IMR-90 (cell line): ENCODE measurements around the gene LRP1B. TPM values are rescaled to one million over a fixed set of nuclear protein-coding genes. Genes with fewer than 3 reads are reported as not detected.

Experiments used
- ATAC-seq: fragments of 200-7000 bp; cut with Tn5 transposase; 2 replicates; pipeline ENCODE4 v1.9.1; 2020; ENCODE audit warnings: low read depth, mild to moderate bottlenecking, moderate library complexity
- BruUV-seq: library from RNA; stranded (reverse); fragments of 400-500 nt; replicated peaks from 2 replicates; lab custom pipeline; 2021; lab: Mats Ljungman, UMichigan
- CTCF ChIA-PET: fragments of 300-600 bp; formaldehyde crosslinking; extraction: SDS; loops from one replicate; lab custom pipeline; 2021; ENCODE audit warnings: antibody characterized with exemption; lab: Yijun Ruan, JAX
- POLR2A ChIA-PET: fragments of 300-600 bp; sonication (Branson Sonifier 250); formaldehyde crosslinking; loops from one replicate; lab custom pipeline; 2022; ENCODE audit warnings: antibody characterized with exemption; ENCODE audit not compliant: unreplicated experiment; lab: Charles Lee
- DNase-seq: peaks from one replicate; pipeline ENCODE4 v3.0.0; 2013
- H2AFZ ChIP-seq: replicated peaks from 2 replicates; pipeline ENCODE3; 2013; ENCODE audit warnings: low read length, mild to moderate bottlenecking; ENCODE audit not compliant: poor library complexity
- H2AK5ac ChIP-seq: 2 replicates; pipeline ENCODE4 v1.6.1; 2013; ENCODE audit warnings: low read depth, low read length, inconsistent platforms
- H2AK9ac ChIP-seq: replicated peaks from 2 replicates; pipeline ENCODE3; 2013; ENCODE audit warnings: mild to moderate bottlenecking, low read depth, low read length, moderate library complexity; ENCODE audit not compliant: poor library complexity
- H2BK120ac ChIP-seq: 2 replicates; pipeline ENCODE4 v1.6.1; 2013; ENCODE audit warnings: low read depth, low read length, inconsistent platforms
- H2BK15ac ChIP-seq: 3 replicates; pipeline ENCODE4 v1.6.1; 2013; ENCODE audit warnings: low read depth, low read length, inconsistent platforms
- H2BK20ac ChIP-seq: 2 replicates; pipeline ENCODE4 v1.6.1; 2013; ENCODE audit warnings: low read depth, mild to moderate bottlenecking, inconsistent platforms, low read length, moderate library complexity
- H2BK5ac ChIP-seq: 2 replicates; pipeline ENCODE4 v1.6.1; 2013; ENCODE audit warnings: mild to moderate bottlenecking, low read depth, low read length, inconsistent platforms; ENCODE audit not compliant: poor library complexity, severe bottlenecking
- H3K14ac ChIP-seq: replicated peaks from 2 replicates; pipeline ENCODE4 v1.6.1; 2013; ENCODE audit warnings: low read depth, low read length, inconsistent platforms
- H3K18ac ChIP-seq: 2 replicates; pipeline ENCODE4 v1.6.1; 2013; ENCODE audit warnings: low read depth, low read length, control low read depth
- H3K23ac ChIP-seq: 2 replicates; pipeline ENCODE4 v1.6.1; 2013; ENCODE audit warnings: low read depth, low read length, inconsistent platforms
- H3K27ac ChIP-seq: 2 replicates; pipeline ENCODE4 v1.5.1; 2013; ENCODE audit warnings: mild to moderate bottlenecking, control low read depth, low read length; ENCODE audit not compliant: insufficient read depth
- H3K27me3 ChIP-seq: 2 replicates; pipeline ENCODE4 v1.6.1; 2013; ENCODE audit warnings: low read length; ENCODE audit not compliant: control insufficient read depth, insufficient read depth
- H3K36me3 ChIP-seq: 2 replicates; pipeline ENCODE4 v1.6.1; 2013; ENCODE audit warnings: low read length, mixed read lengths; ENCODE audit not compliant: control insufficient read depth, insufficient read depth
- H3K4ac ChIP-seq: 2 replicates; pipeline ENCODE4 v1.6.1; 2013; ENCODE audit warnings: low read depth, low read length, inconsistent platforms
- H3K4me1 ChIP-seq: 2 replicates; pipeline ENCODE4 v1.6.1; 2013; ENCODE audit warnings: low read length, mixed read lengths; ENCODE audit not compliant: control insufficient read depth, insufficient read depth
- H3K4me2 ChIP-seq: 2 replicates; pipeline ENCODE4 v1.6.1; 2013; ENCODE audit warnings: low read depth, mild to moderate bottlenecking, control low read depth, low read length, moderate library complexity
- H3K4me3 ChIP-seq: 2 replicates; pipeline ENCODE4 v1.5.1; 2013; ENCODE audit warnings: low read depth, mild to moderate bottlenecking, control low read depth, low read length, moderate library complexity; ENCODE audit not compliant: insufficient read depth
- H3K56ac ChIP-seq: 2 replicates; pipeline ENCODE4 v1.6.1; 2013; ENCODE audit warnings: low read length, inconsistent platforms; ENCODE audit not compliant: insufficient read depth; ENCODE audit errors: extremely low read depth
- H3K79me1 ChIP-seq, 2 experiments: 2 replicates each; pipeline ENCODE4 v1.6.1; 2013; ENCODE audit warnings: low read length in 2 of 2, inconsistent platforms in 1 of 2, low read depth in 1 of 2
- H3K9ac ChIP-seq: 2 replicates; pipeline ENCODE4 v1.6.1; 2013; ENCODE audit warnings: low read depth, low read length, control low read depth
- H3K9me1 ChIP-seq: 2 replicates; pipeline ENCODE4 v1.6.1; 2013; ENCODE audit warnings: low read length, inconsistent platforms; ENCODE audit not compliant: insufficient read depth
- H3K9me3 ChIP-seq: 2 replicates; pipeline ENCODE4 v1.6.1; 2013; ENCODE audit warnings: low read length; ENCODE audit not compliant: control insufficient read depth, insufficient read depth
- H4K20me1 ChIP-seq: 2 replicates; pipeline ENCODE4 v1.6.1; 2013; ENCODE audit warnings: low read length, inconsistent platforms; ENCODE audit not compliant: insufficient read depth
- H4K5ac ChIP-seq: 2 replicates; pipeline ENCODE4 v1.6.1; 2013; ENCODE audit warnings: mild to moderate bottlenecking, low read depth, low read length, control low read depth
- H4K8ac ChIP-seq, 2 experiments: 2 replicates each; pipeline ENCODE4 v1.6.1; 2013; ENCODE audit warnings: low read depth in 2 of 2, low read length in 2 of 2, control low read depth in 1 of 2, inconsistent platforms in 1 of 2
- H4K91ac ChIP-seq: 2 replicates; pipeline ENCODE4 v1.6.1; 2013; ENCODE audit warnings: low read depth, low read length, inconsistent platforms; ENCODE audit not compliant: insufficient read depth
- BHLHE40 ChIP-seq: fragments of 150-350 bp; IDR thresholded peaks from 2 replicates; pipeline ENCODE4 v1.6.1; 2016; ENCODE audit warnings: mild to moderate bottlenecking, low read depth, low read length
- CEBPB ChIP-seq: IDR thresholded peaks from 2 replicates; pipeline ENCODE4 v1.6.1; 2012; ENCODE audit warnings: low read depth, low read length, improper control_type of control experiment
- CHD1 ChIP-seq: IDR thresholded peaks from 2 replicates; pipeline ENCODE4 v1.6.1; 2012; ENCODE audit warnings: low read depth, low read length, improper control_type of control experiment
- MXI1 ChIP-seq: IDR thresholded peaks from 2 replicates; pipeline ENCODE4 v1.6.1; 2012; ENCODE audit warnings: low read depth, mild to moderate bottlenecking, low read length, moderate library complexity, borderline replicate concordance
- WGBS, 2 experiments: methylation state at CpG; one replicate each; pipeline versions ENCODE4 v1.1.5 to v1.1.7; 2013; ENCODE audit warnings: missing lambda C conversion rate in 2 of 2; ENCODE audit not compliant: insufficient read length in 1 of 2; ENCODE audit errors: extremely low coverage in 2 of 2; 5-methylcytosine and 5-hydroxymethylcytosine counted together
- dilution Hi-C: fragments of 300-500 bp; cut with HindIII; formaldehyde crosslinking; loops from one replicate; pipeline ENCODE4 v1.14.3; 2018; ENCODE audit warnings: low sequenced_read_pairs; ENCODE audit not compliant: unreplicated experiment
- in situ Hi-C: fragments of 300-500 bp; cut with MboI; formaldehyde crosslinking; loops from 3 replicates; pipeline ENCODE4 v1.14.3; 2019; ENCODE audit warnings: low sequenced_read_pairs, inconsistent platforms, mixed read lengths
- intact Hi-C: fragments of 100-400 bp; cut with micrococcal nuclease; formaldehyde crosslinking; loops from 2 replicates; pipeline ENCODE4 v1.10.0; 2022
- polyA plus RNA-seq, 3 experiments: library from polyadenylated mRNA; depleted of rRNA; stranded (reverse); fragments of >200 nt; gene quantifications; 2 replicates each; pipeline ENCODE4 v1.2.3, GENCODE V29; 2012; ENCODE audit warnings: low replicate concordance in 1 of 3
- total RNA-seq: library from RNA; depleted of rRNA; stranded (reverse); fragments of >200 nt; gene quantifications from 2 replicates; pipeline ENCODE4 v1.2.3, GENCODE V29; 2012
- TF ChIP-seq, protein P1 (sequence below): fragments of 150-350 bp; IDR thresholded peaks from 2 replicates; pipeline ENCODE4 v1.6.1; 2017; ENCODE audit warnings: mild to moderate bottlenecking, antibody characterized with exemption, low read length, low read depth
- TF ChIP-seq, protein P2 (sequence below): conservative IDR thresholded peaks from 2 replicates; pipeline ENCODE4 v1.5.1; 2012; ENCODE audit warnings: mild to moderate bottlenecking, low read depth, low read length, improper control_type of control experiment

Gene LRP1B
- total and polyA plus RNA-seq, 2 of the 4 experiments (the other 2 are of a cell fraction) = under 0.01 to 0.02 TPM

DNA sequence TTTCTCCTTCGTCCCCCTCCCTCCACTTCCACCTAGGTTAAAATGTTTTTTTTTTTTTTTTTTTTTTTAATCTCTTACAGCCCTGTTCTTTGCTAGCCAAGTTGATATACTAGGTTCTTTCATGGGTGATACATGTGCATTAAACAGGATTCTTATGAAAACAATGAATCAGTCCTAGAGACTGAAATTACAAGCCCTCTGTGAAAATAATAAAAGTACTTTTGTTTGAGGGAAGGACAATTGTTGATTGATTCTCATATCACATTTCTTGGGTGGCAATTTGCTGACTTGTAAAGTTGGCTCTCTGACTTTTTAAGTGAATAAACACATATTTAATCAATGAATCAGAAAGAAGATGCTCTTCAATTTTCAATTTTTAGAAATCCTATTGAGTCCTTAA, 639.9 kb downstream of the LRP1B start:
- Histone ChIP-seq H3K9me1 (no peaks in the 10 kb centered on the region), H3K23ac (no peak overlapping the region), H4K5ac (no peak overlapping the region), H4K8ac (no peak overlapping the region), H3K14ac (no peak overlapping the region), H2AFZ (no peak overlapping the region), H3K9ac (no peak overlapping the region), H3K4ac (no peak overlapping the region), H2AK5ac (no peak overlapping the region), H2BK120ac (no peak overlapping the region), H4K91ac (no peak overlapping the region), H3K36me3 (no peaks in the 10 kb centered on the region), H3K9me3 (no peaks in the 10 kb centered on the region), H2BK5ac (no peak overlapping the region), H3K4me1 (peaks cover 3% of the 10 kb centered on the region; the same call in 1 of the 2 replicates), H2BK15ac (no peak overlapping the region), H3K27ac (no peak overlapping the region), H4K20me1 (no peaks in the 10 kb centered on the region), H3K4me2 (no peak overlapping the region), H3K27me3 (no peaks in the 10 kb centered on the region), H3K56ac (no peak overlapping the region), H2AK9ac (no peak overlapping the region), H3K18ac (no peak overlapping the region), H2BK20ac (no peak overlapping the region), H3K4me3 (no peak overlapping the region), H3K79me1 (no peaks in the 10 kb centered on the region)
- DNase-seq (peak; percentile 12), ATAC-seq (no peak)
- intact Hi-C loops (no loop called here), in situ Hi-C loops (no loop called here), dilution Hi-C loops (no loop called here)
- POLR2A ChIA-PET = no interaction called here
- no CpG with 5 or more reads among the region's 1 CpG for WGBS, 2 experiments
- TF ChIP-seq MXI1 (no peak), CHD1 (no peak), BHLHE40 (no peak), CEBPB (no peak)
- TF ChIP-seq, protein P1, sequence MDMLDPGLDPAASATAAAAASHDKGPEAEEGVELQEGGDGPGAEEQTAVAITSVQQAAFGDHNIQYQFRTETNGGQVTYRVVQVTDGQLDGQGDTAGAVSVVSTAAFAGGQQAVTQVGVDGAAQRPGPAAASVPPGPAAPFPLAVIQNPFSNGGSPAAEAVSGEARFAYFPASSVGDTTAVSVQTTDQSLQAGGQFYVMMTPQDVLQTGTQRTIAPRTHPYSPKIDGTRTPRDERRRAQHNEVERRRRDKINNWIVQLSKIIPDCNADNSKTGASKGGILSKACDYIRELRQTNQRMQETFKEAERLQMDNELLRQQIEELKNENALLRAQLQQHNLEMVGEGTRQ = no peak
- TF ChIP-seq, protein P2, sequence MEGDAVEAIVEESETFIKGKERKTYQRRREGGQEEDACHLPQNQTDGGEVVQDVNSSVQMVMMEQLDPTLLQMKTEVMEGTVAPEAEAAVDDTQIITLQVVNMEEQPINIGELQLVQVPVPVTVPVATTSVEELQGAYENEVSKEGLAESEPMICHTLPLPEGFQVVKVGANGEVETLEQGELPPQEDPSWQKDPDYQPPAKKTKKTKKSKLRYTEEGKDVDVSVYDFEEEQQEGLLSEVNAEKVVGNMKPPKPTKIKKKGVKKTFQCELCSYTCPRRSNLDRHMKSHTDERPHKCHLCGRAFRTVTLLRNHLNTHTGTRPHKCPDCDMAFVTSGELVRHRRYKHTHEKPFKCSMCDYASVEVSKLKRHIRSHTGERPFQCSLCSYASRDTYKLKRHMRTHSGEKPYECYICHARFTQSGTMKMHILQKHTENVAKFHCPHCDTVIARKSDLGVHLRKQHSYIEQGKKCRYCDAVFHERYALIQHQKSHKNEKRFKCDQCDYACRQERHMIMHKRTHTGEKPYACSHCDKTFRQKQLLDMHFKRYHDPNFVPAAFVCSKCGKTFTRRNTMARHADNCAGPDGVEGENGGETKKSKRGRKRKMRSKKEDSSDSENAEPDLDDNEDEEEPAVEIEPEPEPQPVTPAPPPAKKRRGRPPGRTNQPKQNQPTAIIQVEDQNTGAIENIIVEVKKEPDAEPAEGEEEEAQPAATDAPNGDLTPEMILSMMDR = no peak
- CTCF ChIA-PET = interaction anchor here (0.6 to 0.7 kb wide), 2 partner anchors 28 to 60 kb away, joined by 7 read pairs; no protein-coding TSS in a partner anchor
- no TSS peak for BruUV-seq
